A549 treated with AZD2906 at 1 μM for 4 hours (cell line): ENCODE results near the gene ZNF221. TPM values are rescaled to one million over a fixed set of nuclear protein-coding genes. Genes with fewer than 3 reads are reported as not detected.

Experiments used
- total RNA-seq: library from RNA; stranded (reverse); fragments of 200-300 nt; extraction: Qiagen RNA extraction; gene quantifications from 5 replicates; pipeline ENCODE4 v1.2.3, GENCODE V29; 2022

The ZNF221 gene
- 0.61 to 0.78 TPM (median 0.64 TPM) in 5 replicates for total RNA-seq

DNA sequence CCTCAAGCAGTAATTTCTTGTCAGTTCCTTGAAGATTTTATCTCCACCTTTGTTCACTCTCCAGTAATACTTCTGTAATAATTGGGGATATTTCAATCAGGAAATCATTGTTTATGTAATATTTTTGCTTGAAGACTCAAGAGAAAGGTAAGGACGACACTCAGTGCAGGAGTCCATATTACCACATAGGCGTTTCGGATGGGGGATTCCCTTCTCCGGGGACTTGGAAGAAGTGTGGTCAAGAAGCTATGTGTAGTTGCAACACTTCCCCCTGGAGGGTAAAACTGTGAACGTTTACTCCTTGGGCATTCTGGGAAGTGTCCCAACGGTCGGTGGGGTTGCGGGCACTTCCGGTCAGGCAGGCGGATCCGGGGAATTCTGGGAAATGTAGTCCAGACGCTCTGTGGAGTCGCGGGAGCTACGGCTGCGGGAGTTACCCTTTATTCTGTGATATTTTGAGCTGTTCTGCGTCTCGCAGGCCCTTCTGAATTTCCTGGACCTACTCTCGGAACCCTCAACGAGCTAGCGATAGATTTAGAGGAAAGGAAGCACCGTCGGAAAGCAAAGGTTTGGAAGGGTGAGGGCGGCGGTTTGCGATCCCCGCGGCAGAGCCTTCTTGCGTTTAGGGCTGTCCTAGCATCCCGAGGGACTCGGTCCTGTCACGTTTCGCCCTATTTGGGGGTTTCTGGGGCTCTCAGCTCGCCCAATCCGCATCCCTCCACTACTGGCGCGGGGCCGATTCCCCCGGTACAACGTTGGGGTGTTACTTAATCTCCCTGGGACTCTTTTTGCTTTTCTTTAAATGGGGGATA lies at the start of gene ZNF221:
Gene ZNF221 (plus strand): TSS at position 395 of the 812 bp plus-strand sequence. CDS start 11,499 bp downstream, outside the sequence.

DNA sequence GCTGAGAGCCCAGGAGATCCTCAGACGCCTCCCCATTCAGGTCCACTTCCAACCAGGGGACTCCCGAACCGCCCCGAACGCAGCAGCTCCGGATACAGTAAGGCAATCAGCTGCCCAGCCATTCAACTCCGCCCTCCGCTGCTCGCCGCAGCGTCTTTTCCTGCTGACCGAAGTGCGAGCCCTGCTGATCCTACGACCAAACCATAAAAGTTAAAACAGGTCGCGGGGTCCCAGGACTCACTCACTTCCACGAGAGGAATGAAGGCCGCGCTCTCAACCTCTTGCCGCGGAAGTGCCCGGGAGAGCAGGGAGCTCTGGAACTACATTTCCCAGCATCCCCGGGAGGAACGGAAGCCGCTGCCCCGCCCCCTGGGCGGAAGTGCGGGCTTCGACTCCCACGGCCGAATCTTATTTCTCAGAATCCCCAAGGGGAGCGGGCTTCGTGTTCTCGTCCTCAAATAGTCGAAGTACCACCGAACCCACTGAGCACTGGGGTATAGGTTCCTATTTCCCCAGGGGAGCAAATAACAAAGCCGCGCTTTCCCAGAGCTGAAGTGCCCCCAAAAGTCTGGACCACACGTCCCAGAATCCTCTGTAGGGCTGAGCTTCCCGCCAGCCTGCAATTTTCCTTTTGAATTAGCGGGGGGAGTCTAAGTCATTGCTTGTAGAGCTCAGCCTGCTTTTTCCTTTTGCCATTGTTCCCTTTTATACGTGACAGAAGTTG lies 15.9 kb upstream of the ZNF221 start, which contains the start of gene ZNF45:
Gene ZNF45 (minus strand): TSS at position 298 of the 724 bp plus-strand sequence. CDS start 13,097 bp downstream, outside the sequence.

DNA sequence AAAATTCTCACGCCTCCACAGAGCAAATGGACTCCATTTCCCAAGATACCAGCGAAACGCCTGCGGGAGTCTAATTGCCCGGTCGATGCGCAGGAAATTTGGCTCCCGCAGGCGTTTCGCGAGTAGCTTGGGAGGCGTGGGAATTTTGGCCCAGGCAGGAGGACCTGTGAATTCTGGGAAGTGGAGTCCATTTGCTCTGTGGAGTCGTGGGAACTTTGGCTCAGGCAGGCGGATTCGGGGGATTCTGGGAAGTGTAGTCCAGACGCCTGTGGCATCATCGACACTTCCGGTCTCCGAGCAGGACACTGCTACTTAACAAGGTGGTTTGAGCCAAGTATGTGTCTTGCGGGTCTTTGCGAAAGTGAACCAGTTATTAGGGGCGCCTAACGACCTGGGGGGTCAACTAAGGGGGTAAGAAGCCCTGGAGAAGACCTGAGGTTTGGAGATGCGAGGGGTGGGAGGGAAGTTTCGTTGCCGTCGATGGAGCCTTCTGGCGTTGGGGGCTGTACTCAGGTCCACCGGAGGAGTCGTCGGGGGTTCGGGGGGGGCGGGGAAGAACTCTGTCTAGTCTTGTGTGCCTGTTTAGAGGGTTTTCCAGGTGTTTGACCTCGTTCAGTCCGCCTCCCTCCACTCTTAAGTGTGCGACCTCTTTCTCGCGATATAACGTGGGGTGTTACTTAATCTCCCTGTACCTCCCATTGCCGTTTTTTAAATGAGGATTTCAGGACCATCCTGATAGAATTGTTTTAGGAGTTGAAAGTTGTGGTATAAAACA lies 33.1 kb downstream of the ZNF221 start, which contains the start of gene ZNF155:
Gene ZNF155 (plus strand): TSS at position 277 of the 775 bp plus-strand sequence. CDS start 4,356 bp downstream, outside the sequence.

DNA sequence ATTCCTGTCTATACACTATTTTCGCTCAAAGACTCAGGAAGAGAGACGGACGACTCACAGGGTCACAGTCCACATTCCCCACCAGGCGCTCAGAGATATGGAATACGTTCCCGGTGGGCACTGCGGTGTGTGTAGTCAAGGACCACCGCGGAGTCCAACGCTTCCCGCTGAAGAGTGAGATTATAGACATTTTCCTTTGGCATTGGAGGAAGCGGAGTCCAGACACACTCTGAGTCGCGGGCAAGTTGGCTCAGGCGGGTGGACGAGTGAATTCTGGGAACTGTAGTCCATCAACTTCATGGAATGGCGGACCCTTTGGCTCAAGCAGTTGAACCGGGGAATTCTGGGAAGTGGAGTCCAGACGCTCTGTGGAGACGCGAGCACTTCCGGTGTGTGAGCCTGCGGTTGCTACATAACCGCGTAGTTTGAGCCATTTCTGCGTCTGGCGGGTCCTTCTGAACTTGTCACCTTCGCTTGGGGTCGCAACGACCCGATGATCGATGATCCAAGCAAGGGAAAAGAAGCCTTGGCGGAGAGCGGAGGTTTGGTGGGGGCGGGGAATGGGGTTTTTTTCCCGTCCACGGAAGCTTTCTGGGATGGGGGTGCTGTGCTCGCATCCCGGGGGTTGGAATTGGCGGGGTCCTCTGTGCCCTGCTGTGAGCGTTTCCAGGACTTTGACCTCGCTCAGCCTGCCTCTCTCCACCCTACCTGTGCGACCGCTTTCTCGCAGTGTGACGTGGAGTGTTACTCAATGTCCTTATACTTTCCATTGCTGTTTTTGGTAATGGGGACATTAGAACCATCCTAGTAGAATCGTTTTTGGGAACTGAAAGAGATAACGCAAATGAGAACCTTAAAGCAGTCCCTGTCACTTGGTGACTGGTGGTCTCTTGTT lies 51.8 kb downstream of the ZNF221 start, which contains the start of gene ZNF230:
Gene ZNF230 (plus strand): TSS at position 392 of the 895 bp plus-strand sequence. CDS start 4,122 bp downstream, outside the sequence.

Other genes with a start within 250 kb of the ZNF221 start
- not detected in 5 replicates for gene IRGC, start 235.2 kb upstream of the ZNF221 start, total RNA-seq
- 45.1 to 61.2 TPM (median 55.9 TPM) in 5 replicates for gene SMG9, start 196.3 kb upstream of the ZNF221 start, total RNA-seq
- 36.2 to 55.1 TPM (median 52.9 TPM) in 5 replicates for gene KCNN4, start 170.3 kb upstream of the ZNF221 start, total RNA-seq
- gene LYPD5, start 148.8 kb upstream of the ZNF221 start, total RNA-seq, result 0.05 to 0.55 TPM (median 0.14 TPM) in 4 of 5 replicates, not detected in the other
- 3.6 to 6.8 TPM (median 4.3 TPM) in 5 replicates for gene ZNF283, start 123.9 kb upstream of the ZNF221 start, total RNA-seq
- 0.10 to 0.20 TPM (median 0.18 TPM) in 5 replicates for gene ZNF404, start 67.3 kb upstream of the ZNF221 start, total RNA-seq
- 9.1 to 11.6 TPM (median 9.6 TPM) in 5 replicates for gene ZNF45, start 15.9 kb upstream of the ZNF221 start, total RNA-seq
- 2.3 to 3.9 TPM (median 2.7 TPM) in 5 replicates for gene ZNF155, start 33.0 kb downstream of the ZNF221 start, total RNA-seq
- 2.5 to 3.0 TPM (median 2.9 TPM) in 5 replicates for gene ZNF230, start 51.7 kb downstream of the ZNF221 start, total RNA-seq
- 2.9 to 4.7 TPM (median 3.3 TPM) in 5 replicates for gene ZNF222, start 74.2 kb downstream of the ZNF221 start, total RNA-seq
- gene ZNF223, start 100.8 kb downstream of the ZNF221 start, total RNA-seq, result 1.9 to 4.0 TPM (median 3.2 TPM) in 5 replicates
- 0.30 to 0.55 TPM (median 0.38 TPM) in 5 replicates for gene ZNF284, start 120.9 kb downstream of the ZNF221 start, total RNA-seq
- gene ZNF224, start 143.1 kb downstream of the ZNF221 start, total RNA-seq, result 7.7 to 12.2 TPM (median 9.0 TPM) in 5 replicates
- gene ZNF225, start 162.2 kb downstream of the ZNF221 start, total RNA-seq, result 2.2 to 3.7 TPM (median 2.6 TPM) in 5 replicates
- 1.4 to 2.3 TPM (median 2.0 TPM) in 5 replicates for gene ZNF234, start 190.3 kb downstream of the ZNF221 start, total RNA-seq
- 17.2 to 21.5 TPM (median 18.9 TPM) in 5 replicates for gene ZNF226, start 213.9 kb downstream of the ZNF221 start, total RNA-seq